ENCODE measurements around the gene KRT74.

The KRT74 gene

GRCh38 chr12:52579468-52580465 lies 6.1 kb upstream of the KRT74 start:
- H3K9me3 ChIP-seq (ENCODE audit: low read length) = no peaks in the 10 kb centered on the region
- no peak overlapping the region for H3K4me2 ChIP-seq (ENCODE audit: low read length)
- H4K20me1 ChIP-seq (ENCODE audit: insufficient read depth, low read length) = no peaks in the 10 kb centered on the region
- H3K27ac ChIP-seq (ENCODE audit: low read depth, low read length, poor library complexity, severe bottlenecking) = no peak overlapping the region
- no peaks in the 10 kb centered on the region for H3K27me3 ChIP-seq (ENCODE audit: insufficient read depth, low read length)
- H3K36me3 ChIP-seq (ENCODE audit: insufficient read depth, low read length) = no peaks in the 10 kb centered on the region
- no peaks in the 10 kb centered on the region for H3F3A ChIP-seq (ENCODE audit: insufficient read depth, low read length)
- no peaks in the 10 kb centered on the region for H3K4me1 ChIP-seq (ENCODE audit: insufficient read depth, low read length, severe bottlenecking)
- H2AFZ ChIP-seq (ENCODE audit: low read length) = no peak overlapping the region
- H3K9me2 ChIP-seq (ENCODE audit: low read depth, low read length) = no peaks in the 10 kb centered on the region
- TF ChIP-seq, protein P1, sequence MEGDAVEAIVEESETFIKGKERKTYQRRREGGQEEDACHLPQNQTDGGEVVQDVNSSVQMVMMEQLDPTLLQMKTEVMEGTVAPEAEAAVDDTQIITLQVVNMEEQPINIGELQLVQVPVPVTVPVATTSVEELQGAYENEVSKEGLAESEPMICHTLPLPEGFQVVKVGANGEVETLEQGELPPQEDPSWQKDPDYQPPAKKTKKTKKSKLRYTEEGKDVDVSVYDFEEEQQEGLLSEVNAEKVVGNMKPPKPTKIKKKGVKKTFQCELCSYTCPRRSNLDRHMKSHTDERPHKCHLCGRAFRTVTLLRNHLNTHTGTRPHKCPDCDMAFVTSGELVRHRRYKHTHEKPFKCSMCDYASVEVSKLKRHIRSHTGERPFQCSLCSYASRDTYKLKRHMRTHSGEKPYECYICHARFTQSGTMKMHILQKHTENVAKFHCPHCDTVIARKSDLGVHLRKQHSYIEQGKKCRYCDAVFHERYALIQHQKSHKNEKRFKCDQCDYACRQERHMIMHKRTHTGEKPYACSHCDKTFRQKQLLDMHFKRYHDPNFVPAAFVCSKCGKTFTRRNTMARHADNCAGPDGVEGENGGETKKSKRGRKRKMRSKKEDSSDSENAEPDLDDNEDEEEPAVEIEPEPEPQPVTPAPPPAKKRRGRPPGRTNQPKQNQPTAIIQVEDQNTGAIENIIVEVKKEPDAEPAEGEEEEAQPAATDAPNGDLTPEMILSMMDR (IDR thresholded peaks at IDR 0.05; ENCODE audit: low read length) = no peak
- no peak for TF ChIP-seq EZH2 (IDR thresholded peaks at IDR 0.05; ENCODE audit: borderline replicate concordance, low read length)
- H3K9ac ChIP-seq (ENCODE audit: low read length) = no peak overlapping the region
- H3K4me3 ChIP-seq (ENCODE audit: low read depth, low read length, poor library complexity, severe bottlenecking) = no peak overlapping the region
- H3K79me2 ChIP-seq (ENCODE audit: insufficient read depth, low read length) = no peaks in the 10 kb centered on the region

DNA sequence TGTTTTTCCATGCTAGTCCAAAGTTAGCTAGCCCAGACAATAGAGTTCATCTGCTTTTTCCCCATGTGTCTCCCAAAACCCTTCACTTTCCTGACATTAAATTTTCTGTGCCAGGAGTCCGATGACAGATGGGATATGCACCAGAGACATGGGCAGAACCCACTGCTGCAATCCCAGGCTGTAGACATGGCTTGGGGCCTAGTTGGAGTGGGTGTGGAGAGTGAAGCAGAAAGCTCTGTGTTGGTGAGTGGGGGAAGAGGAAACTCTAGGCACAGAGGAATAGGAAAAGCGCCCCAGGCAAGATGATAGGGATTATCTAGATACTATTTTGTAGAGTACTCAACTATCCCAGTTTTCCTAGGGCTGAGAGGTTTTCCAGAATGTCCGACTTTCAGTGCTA lies 4.8 kb upstream of the KRT74 start:
- Histone ChIP-seq H3F3A (ENCODE audit: insufficient read depth, low read length) (no peaks in the 10 kb centered on the region), H3K9ac (ENCODE audit: low read length) (no peak overlapping the region), H2AFZ (ENCODE audit: low read length) (no peak overlapping the region), H3K9me3 (ENCODE audit: low read length) (no peaks in the 10 kb centered on the region), H3K79me2 (ENCODE audit: insufficient read depth, low read length) (no peaks in the 10 kb centered on the region), H3K27me3 (ENCODE audit: insufficient read depth, low read length) (no peaks in the 10 kb centered on the region), H3K27ac (ENCODE audit: low read depth, low read length, poor library complexity, severe bottlenecking) (no peak overlapping the region), H3K36me3 (ENCODE audit: insufficient read depth, low read length) (no peaks in the 10 kb centered on the region), H3K4me2 (ENCODE audit: low read length) (no peak overlapping the region), H4K20me1 (ENCODE audit: insufficient read depth, low read length) (no peaks in the 10 kb centered on the region), H3K9me2 (ENCODE audit: low read depth, low read length) (no peaks in the 10 kb centered on the region), H3K4me3 (ENCODE audit: low read depth, low read length, poor library complexity, severe bottlenecking) (no peak overlapping the region), H3K4me1 (ENCODE audit: insufficient read depth, low read length, severe bottlenecking) (no peaks in the 10 kb centered on the region)
- TF ChIP-seq, protein P1 (IDR thresholded peaks at IDR 0.05; ENCODE audit: low read length) = no peak
- TF ChIP-seq EZH2 (IDR thresholded peaks at IDR 0.05; ENCODE audit: borderline replicate concordance, low read length) = no peak

- Histone ChIP-seq H3K4me1 (ENCODE audit: insufficient read depth, low read length, severe bottlenecking) (no peaks in the 10 kb centered on the region), H3F3A (ENCODE audit: insufficient read depth, low read length) (no peaks in the 10 kb centered on the region), H3K36me3 (ENCODE audit: insufficient read depth, low read length) (no peaks in the 10 kb centered on the region), H3K9ac (ENCODE audit: low read length) (no peak overlapping the region), H3K9me3 (ENCODE audit: low read length) (no peaks in the 10 kb centered on the region), H3K27ac (ENCODE audit: low read depth, low read length, poor library complexity, severe bottlenecking) (no peak overlapping the region), H3K9me2 (ENCODE audit: low read depth, low read length) (no peaks in the 10 kb centered on the region), H2AFZ (ENCODE audit: low read length) (no peak overlapping the region), H4K20me1 (ENCODE audit: insufficient read depth, low read length) (no peaks in the 10 kb centered on the region), H3K79me2 (ENCODE audit: insufficient read depth, low read length) (no peaks in the 10 kb centered on the region), H3K4me3 (ENCODE audit: low read depth, low read length, poor library complexity, severe bottlenecking) (no peak overlapping the region), H3K27me3 (ENCODE audit: insufficient read depth, low read length) (no peaks in the 10 kb centered on the region), H3K4me2 (ENCODE audit: low read length) (no peak overlapping the region)
- TF ChIP-seq, protein P1 (IDR thresholded peaks at IDR 0.05; ENCODE audit: low read length) = no peak
- no peak for TF ChIP-seq EZH2 (IDR thresholded peaks at IDR 0.05; ENCODE audit: borderline replicate concordance, low read length)
Measured at GRCh38 chr12:52577316-52577715, 3.7 kb upstream of the KRT74 start.

Data from OCI-LY1 (cell line).